ENCODE results near the gene GTSE1. TPM values are rescaled to one million over a fixed set of nuclear protein-coding genes. Genes with fewer than 3 reads are reported as not detected.

Gene GTSE1
- total and polyA plus RNA-seq, 2 of the 13 experiments (the other 11 are each of a cell fraction or from before 2014, with no cell fraction given), result 10.7 to 13.5 TPM

- no peak for TF ChIP-seq PBX2 (CRISPR knock-in tag; IDR thresholded peaks at IDR 0.05)
- 0 out of 2 replicates have a peak, but pooled peaks have one; percentile 23 for TF ChIP-seq ZBTB10 (CRISPR knock-in tag; IDR thresholded peaks at IDR 0.05; ENCODE audit: borderline replicate concordance)
- TF ChIP-seq ZFY (CRISPR knock-in tag; IDR thresholded peaks at IDR 0.05), result no peak; the same call in 1 of the 2 replicates
- TF ChIP-seq NBN (conservative IDR thresholded peaks at IDR 0.05), result no peak
- TF ChIP-seq ZBED4 (CRISPR knock-in tag; IDR thresholded peaks at IDR 0.05; ENCODE audit: borderline replicate concordance), result no peak
- TF ChIP-seq TBL1XR1 (IDR thresholded peaks at IDR 0.05; ENCODE audit: borderline replicate concordance, low read length, partially characterized antibody), result peak; percentile 6
- TF ChIP-seq GZF1 (CRISPR knock-in tag; IDR thresholded peaks at IDR 0.05), result 0 out of 2 replicates have a peak, but pooled peaks have one; percentile 33
- TF ChIP-seq DMAP1 (CRISPR knock-in tag; IDR thresholded peaks at IDR 0.05), result peak; percentile 55; the same call in 1 of the 2 replicates
- 0 out of 2 replicates have a peak, but pooled peaks have one; percentile 29 for TF ChIP-seq GTF2F1 (IDR thresholded peaks at IDR 0.05; ENCODE audit: low read length)
- no peak for TF ChIP-seq TCF12 (IDR thresholded peaks at IDR 0.05)
- peak; percentile 40; the same call in 1 of the 2 replicates for TF ChIP-seq TCF12 (CRISPR knock-in tag; IDR thresholded peaks at IDR 0.05)
- TF ChIP-seq TERF1 (CRISPR knock-in tag; IDR thresholded peaks at IDR 0.05), result 0 out of 2 replicates have a peak, but pooled peaks have one; percentile 68
- peak; percentile 66 for TF ChIP-seq TAF1 (CRISPR knock-in tag; IDR thresholded peaks at IDR 0.05)
- TF ChIP-seq SIN3B (IDR thresholded peaks at IDR 0.05; ENCODE audit: low read length), result peak; percentile 97
- peak in 1 of 2 experiments; percentile 38; a peak in 1 of 4 replicates for TF ChIP-seq KLF16 (CRISPR knock-in tag; IDR thresholded peaks at IDR 0.05)
- no peak; the same call in 1 of the 2 replicates for TF ChIP-seq NKX3-1 (CRISPR knock-in tag; IDR thresholded peaks at IDR 0.05)
- TF ChIP-seq KLF11 (CRISPR knock-in tag; IDR thresholded peaks at IDR 0.05), result peak; percentile 49; the same call in 1 of the 2 replicates
- TF ChIP-seq ZNF180 (CRISPR knock-in tag; IDR thresholded peaks at IDR 0.05; ENCODE audit: borderline replicate concordance, low read depth), result no peak
Measured at GRCh38 chr22:46296257-46297150, at the start of gene GTSE1 (continued).

Data from HepG2 (cell line).